Measurements from ENCODE around the gene GLIS1. TPM values are rescaled to one million over a fixed set of nuclear protein-coding genes. Genes with fewer than 3 reads are reported as not detected.
"Not testable (repeated sequence)": the region's sequence is repeated elsewhere in the genome, so short reads cannot be mapped to it uniquely, and the experiment has no call there.

GLIS1 gene
- total RNA-seq, 1 experiment from 2014 or later, result 0.13 TPM

DNA sequence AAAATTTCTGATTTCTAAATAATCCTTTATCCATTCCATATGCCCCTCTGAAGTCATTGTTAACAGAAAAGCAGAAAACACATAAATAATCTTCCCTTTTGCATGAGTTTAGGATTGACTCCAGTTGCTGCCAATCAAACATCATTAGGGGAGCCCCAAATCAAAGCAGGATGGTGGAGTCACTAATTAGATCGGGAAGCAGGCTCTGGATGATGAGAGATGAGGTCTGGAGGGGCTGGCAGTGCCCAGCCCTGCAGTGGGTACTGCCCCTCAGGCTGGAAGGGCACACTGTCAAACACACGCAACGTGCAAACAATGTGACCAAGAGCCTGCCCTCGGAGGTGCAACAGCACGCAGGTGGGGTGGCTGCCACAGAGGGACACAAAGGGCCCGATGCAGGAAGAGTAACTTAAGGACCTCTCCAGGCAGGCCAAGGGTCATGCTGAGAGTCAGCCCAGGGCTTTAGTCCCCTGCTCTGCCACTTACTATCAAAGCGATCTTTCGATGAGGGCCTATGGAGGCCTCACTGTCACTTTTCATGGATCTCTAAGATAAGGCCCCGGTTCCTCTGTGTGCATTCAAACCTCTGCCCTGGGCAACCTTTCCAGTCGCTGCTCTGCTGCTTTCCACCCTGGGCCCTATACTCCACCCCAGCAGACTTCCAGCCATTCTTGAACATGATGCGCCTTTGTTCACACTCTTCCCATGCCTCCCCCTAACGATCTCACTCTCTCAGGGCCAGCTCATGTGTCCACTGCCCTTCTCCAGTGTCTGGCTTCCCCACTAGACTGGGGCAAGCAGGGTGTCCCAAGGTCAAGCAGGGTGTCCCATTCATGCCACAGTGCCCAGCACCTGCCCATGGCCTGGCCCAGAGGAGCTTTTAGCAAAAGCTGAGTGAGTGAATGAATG is 180.9 kb downstream of the GLIS1 start:
- Histone ChIP-seq H3K27me3 (replicated peaks; ENCODE audit: insufficient read depth, low read depth, low read length, poor library complexity) (no peaks in the 10 kb centered on the region), H3K27ac (ENCODE audit: low read depth, low read length, poor library complexity, severe bottlenecking) (no peak overlapping the region), H3K4me3 (ENCODE audit: low read depth, low read length, poor library complexity, severe bottlenecking) (no peak overlapping the region), H3K36me3 (ENCODE audit: insufficient read depth, low read length, poor library complexity, severe bottlenecking) (no peaks in the 10 kb centered on the region), H3K4me1 (ENCODE audit: insufficient read depth, low read length, poor library complexity, severe bottlenecking) (no peaks in the 10 kb centered on the region), H3K9me3 (ENCODE audit: low read depth, low read length, poor library complexity, severe bottlenecking) (no peaks in the 10 kb centered on the region)
- intact Hi-C loops (cut with micrococcal nuclease; ENCODE audit: unreplicated experiment), result no loop called here
- TF ChIP-seq, protein P1, sequence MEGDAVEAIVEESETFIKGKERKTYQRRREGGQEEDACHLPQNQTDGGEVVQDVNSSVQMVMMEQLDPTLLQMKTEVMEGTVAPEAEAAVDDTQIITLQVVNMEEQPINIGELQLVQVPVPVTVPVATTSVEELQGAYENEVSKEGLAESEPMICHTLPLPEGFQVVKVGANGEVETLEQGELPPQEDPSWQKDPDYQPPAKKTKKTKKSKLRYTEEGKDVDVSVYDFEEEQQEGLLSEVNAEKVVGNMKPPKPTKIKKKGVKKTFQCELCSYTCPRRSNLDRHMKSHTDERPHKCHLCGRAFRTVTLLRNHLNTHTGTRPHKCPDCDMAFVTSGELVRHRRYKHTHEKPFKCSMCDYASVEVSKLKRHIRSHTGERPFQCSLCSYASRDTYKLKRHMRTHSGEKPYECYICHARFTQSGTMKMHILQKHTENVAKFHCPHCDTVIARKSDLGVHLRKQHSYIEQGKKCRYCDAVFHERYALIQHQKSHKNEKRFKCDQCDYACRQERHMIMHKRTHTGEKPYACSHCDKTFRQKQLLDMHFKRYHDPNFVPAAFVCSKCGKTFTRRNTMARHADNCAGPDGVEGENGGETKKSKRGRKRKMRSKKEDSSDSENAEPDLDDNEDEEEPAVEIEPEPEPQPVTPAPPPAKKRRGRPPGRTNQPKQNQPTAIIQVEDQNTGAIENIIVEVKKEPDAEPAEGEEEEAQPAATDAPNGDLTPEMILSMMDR (conservative IDR thresholded peaks at IDR 0.05; ENCODE audit: low read depth, low read length), result no peak
- TF ChIP-seq EZH2 (IDR thresholded peaks at IDR 0.05; ENCODE audit: borderline replicate concordance, low read depth, low read length, poor library complexity, severe bottlenecking), result no peak
- POLR2A ChIA-PET (ENCODE audit: low non-redundant PET), result no interaction called here
- CTCF ChIA-PET, result no interaction called here
- DNase-seq (ENCODE audit: low spot score), result no peak
- BruUV-seq (replicated peaks), result no TSS peak

DNA sequence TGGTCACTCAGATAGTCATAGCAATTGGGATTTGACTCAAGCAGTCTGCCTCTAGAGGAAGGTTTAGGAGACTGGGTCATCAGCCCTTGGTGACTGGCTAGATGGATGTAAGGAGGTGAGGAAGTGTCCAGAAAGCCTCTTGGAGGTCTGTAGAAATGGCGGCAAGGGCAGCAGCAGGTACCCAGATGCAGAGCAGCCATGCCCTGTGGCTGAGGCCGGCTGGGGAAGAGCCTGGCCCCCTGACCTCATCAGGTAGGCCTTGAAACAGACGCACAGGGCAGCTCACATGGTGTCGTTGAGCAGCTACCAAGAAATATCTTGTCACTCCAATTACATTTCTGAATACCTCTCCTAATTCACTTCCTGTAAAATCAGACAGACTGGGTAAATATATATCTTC is 181.6 kb downstream of the GLIS1 start:
- no peak for DNase-seq (ENCODE audit: low spot score)
- no peak overlapping the region for H3K27ac ChIP-seq (ENCODE audit: low read depth, low read length, poor library complexity, severe bottlenecking)
- H3K36me3 ChIP-seq (ENCODE audit: insufficient read depth, low read length, poor library complexity, severe bottlenecking), result no peaks in the 10 kb centered on the region
- no TSS peak for BruUV-seq (replicated peaks)
- intact Hi-C loops (cut with micrococcal nuclease; ENCODE audit: unreplicated experiment), result no loop called here
- no peak for TF ChIP-seq EZH2 (IDR thresholded peaks at IDR 0.05; ENCODE audit: borderline replicate concordance, low read depth, low read length, poor library complexity, severe bottlenecking)
- TF ChIP-seq, protein P1 (conservative IDR thresholded peaks at IDR 0.05; ENCODE audit: low read depth, low read length), result no peak
- no peaks in the 10 kb centered on the region for H3K27me3 ChIP-seq (replicated peaks; ENCODE audit: insufficient read depth, low read depth, low read length, poor library complexity)
- H3K4me1 ChIP-seq (ENCODE audit: insufficient read depth, low read length, poor library complexity, severe bottlenecking), result no peaks in the 10 kb centered on the region
- H3K4me3 ChIP-seq (ENCODE audit: low read depth, low read length, poor library complexity, severe bottlenecking), result no peak overlapping the region
- H3K9me3 ChIP-seq (ENCODE audit: low read depth, low read length, poor library complexity, severe bottlenecking), result no peaks in the 10 kb centered on the region
- ChIA-PET CTCF (no interaction called here), POLR2A (ENCODE audit: low non-redundant PET) (no interaction called here)

DNA sequence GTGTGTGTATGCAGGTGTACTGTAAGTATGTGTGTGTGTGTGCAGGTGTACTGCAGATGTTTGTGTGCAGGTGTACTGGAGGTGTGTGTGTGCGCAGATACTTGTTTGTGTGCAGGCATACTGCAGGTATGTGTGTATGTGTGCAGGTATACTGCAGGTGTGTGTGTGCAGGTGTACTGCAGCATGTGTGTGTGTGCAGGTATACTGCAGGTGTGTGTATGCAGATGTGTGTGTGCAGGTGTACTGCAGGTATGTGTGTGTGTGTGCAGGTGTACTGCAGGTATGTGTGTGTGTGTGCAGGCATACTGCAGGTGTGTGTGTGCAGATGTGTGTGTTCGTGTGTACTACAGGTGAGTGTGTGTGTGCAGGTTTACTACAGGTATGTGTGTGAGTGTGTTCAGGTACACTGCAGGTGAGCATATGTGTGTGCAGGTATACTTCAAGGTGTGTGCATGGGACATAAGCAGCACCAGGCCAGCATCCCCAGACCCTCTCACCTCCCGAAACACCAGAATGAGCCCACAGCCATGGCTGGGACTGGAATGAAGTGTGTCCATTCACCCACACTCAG is 182.2 kb downstream of the GLIS1 start:
- ChIA-PET POLR2A (ENCODE audit: low non-redundant PET) (no interaction called here), CTCF (no interaction called here)
- intact Hi-C loops (cut with micrococcal nuclease; ENCODE audit: unreplicated experiment), result no loop called here
- no TSS peak for BruUV-seq (replicated peaks)
- no peaks in the 10 kb centered on the region for H3K4me1 ChIP-seq (ENCODE audit: insufficient read depth, low read length, poor library complexity, severe bottlenecking)
- no peaks in the 10 kb centered on the region for H3K36me3 ChIP-seq (ENCODE audit: insufficient read depth, low read length, poor library complexity, severe bottlenecking)
- TF ChIP-seq, protein P1 (conservative IDR thresholded peaks at IDR 0.05; ENCODE audit: low read depth, low read length), result no peak
- TF ChIP-seq EZH2 (IDR thresholded peaks at IDR 0.05; ENCODE audit: borderline replicate concordance, low read depth, low read length, poor library complexity, severe bottlenecking), result no peak
- no peak overlapping the region for H3K27ac ChIP-seq (ENCODE audit: low read depth, low read length, poor library complexity, severe bottlenecking)
- no peaks in the 10 kb centered on the region for H3K27me3 ChIP-seq (replicated peaks; ENCODE audit: insufficient read depth, low read depth, low read length, poor library complexity)
- H3K9me3 ChIP-seq (ENCODE audit: low read depth, low read length, poor library complexity, severe bottlenecking), result no peaks in the 10 kb centered on the region
- H3K4me3 ChIP-seq (ENCODE audit: low read depth, low read length, poor library complexity, severe bottlenecking), result no peak overlapping the region
- peak; percentile 1 for DNase-seq (ENCODE audit: low spot score)

DNA sequence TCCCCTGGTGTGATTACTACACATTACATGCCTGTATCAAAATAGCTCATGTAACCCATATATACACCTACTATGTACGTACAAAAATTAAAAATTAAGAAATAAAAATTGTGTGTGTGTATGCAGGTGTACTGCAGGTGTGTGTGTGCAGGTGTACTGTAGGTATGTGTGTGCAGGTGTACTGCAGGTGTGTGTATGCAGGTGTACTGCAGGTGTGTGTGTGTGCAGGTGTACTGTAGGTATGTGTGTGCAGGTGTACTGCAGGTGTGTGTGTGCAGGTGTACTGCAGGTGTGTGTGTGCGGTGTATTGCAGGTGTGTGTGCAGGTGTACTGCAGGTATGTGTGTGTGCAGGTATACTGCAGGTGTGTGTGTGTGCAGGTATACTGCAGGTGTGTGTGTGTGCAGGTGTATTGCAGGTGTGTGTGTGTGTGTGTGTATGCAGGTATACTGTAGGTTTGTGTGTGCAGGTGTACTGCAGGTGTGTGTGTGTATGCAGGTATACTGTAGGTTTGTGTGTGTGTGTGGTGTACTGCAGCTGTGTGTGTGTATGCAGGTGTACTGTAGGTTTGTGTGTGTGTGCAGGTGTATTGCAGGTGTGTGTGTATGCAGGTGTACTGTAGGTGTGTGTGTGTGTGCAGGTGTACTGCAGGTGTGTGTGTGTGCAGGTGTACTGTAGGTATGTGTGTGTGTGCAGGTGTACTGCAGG is 183.2 kb downstream of the GLIS1 start:
- POLR2A ChIA-PET (ENCODE audit: low non-redundant PET); intact Hi-C loops (cut with micrococcal nuclease; ENCODE audit: unreplicated experiment); H3K4me1 ChIP-seq (ENCODE audit: insufficient read depth, low read length, poor library complexity, severe bottlenecking): not testable (repeated sequence)

More for the DNA sequence above, 183.2 kb downstream of the GLIS1 start:
- BruUV-seq (replicated peaks); H3K9me3 ChIP-seq (ENCODE audit: low read depth, low read length, poor library complexity, severe bottlenecking); DNase-seq (ENCODE audit: low spot score); H3K4me3 ChIP-seq (ENCODE audit: low read depth, low read length, poor library complexity, severe bottlenecking); H3K27ac ChIP-seq (ENCODE audit: low read depth, low read length, poor library complexity, severe bottlenecking); H3K27me3 ChIP-seq (replicated peaks; ENCODE audit: insufficient read depth, low read depth, low read length, poor library complexity); CTCF ChIA-PET; H3K36me3 ChIP-seq (ENCODE audit: insufficient read depth, low read length, poor library complexity, severe bottlenecking): not testable (repeated sequence)

Data from A673 (cell line).